ENCODE results near the gene PTCD2.
"Not testable (repeated sequence)": the region's sequence is repeated elsewhere in the genome, so short reads cannot be mapped to it uniquely, and the experiment has no call there.

Gene PTCD2

DNA sequence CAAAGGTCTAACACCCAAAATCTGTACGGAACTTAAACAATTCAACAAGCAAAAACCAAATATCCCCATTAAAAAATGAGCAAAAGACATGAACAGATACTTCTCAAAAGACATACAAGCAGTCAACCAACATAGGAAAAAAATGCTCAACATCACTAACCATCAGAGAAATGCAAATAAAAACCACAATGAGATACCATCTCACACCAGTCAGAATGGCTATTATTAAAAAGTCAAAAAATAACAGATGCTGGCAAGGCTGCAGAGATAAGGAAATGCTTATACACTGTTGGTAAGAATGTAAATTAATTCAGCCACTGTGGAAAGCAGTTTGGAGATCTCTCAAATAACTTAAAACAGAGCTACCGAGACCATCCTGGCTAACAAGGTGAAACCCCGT lies 22.0 kb upstream of the PTCD2 start:
- not testable (repeated sequence) for DNase-seq

DNA sequence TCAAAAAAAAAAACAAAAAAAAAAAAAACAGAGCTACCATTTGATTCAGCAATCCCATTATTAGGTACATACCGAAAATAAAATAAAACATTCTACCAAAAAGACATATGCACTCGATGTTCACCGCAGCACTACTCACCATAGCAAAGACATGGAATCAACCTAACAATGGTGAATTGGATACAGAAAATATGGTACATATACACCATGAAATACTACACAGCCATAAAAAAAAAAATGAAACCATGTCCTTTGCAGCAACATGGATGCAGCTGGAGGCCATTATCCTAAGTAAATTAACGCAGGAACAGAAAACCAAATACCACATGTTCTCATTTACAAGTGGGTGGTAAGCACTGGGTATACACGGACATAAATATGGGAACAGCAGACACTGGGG lies 21.5 kb upstream of the PTCD2 start:
- DNase-seq, result no peak

DNA sequence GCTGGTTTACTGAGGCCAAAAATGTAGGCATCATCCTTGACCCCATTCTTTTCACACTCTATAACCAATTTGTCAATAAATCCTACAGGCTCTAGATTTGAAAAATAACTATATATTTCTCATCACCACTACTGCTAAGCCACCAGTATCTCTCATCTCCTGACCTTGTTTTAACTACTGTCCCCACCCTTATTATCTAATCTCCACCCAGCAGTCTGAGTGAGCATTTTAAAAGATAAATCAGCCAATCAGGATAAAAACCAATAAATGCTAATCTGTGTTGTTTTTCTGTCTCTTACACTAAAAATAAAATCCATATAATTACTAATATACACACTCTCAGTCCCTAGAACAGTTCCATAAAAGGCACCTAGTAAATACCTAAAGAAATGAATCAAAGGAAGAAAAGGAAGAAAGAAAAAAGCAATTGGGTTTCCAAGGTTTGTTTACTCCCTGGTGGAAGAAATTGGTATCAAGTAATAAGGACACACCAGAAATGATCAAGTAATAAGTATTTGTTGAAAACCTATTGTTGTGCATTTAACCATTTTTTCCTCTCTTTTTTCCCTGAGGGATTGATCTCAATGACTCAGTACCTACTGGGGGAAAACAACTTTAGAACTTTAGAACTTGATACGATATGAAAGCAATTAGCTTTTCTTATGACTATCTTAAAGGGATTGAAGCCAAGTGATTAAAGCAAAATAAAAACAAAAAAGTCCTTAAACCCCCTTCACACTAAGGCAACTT lies 19.4 kb upstream of the PTCD2 start:
- DNase-seq, result no peak

DNA sequence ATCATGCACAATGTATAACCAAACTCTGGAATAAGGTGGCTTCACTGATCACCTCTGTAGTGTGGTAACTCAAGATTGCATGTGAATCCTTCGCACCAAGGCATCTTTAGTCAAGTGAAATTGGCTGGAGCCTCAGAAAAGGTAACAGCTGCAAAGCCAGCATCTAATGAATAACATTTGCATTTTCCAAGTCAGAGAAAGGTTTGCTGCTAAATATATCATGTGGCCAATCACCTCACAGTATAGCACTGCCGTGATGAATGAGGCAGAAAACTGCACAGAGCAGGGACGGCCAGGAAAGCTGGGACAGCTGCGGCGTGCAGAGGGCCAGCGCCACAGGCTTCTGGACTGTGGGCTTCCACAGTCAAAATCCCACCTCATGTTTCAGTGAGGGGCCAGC lies 18.6 kb upstream of the PTCD2 start:
- no peak for DNase-seq

DNA sequence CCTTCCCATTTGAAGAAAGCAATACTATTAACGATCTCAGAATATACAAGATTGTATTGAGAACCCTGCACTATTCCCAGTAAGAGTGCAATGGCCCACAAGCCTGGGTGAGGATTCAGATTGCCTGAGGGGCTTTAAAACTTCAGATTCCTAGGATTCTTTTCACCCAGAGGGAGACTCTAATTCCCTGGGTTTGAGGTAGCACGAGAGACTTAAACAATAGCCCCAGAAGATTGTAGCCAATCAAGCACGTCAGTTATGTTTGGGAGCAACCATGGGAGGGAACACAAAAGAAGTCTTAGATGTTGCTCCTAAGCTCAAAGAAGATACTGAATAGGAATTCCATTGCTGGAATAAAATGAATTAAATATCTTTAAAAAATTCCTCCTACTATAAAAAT lies 18.0 kb upstream of the PTCD2 start:
- no peak for DNase-seq

DNA sequence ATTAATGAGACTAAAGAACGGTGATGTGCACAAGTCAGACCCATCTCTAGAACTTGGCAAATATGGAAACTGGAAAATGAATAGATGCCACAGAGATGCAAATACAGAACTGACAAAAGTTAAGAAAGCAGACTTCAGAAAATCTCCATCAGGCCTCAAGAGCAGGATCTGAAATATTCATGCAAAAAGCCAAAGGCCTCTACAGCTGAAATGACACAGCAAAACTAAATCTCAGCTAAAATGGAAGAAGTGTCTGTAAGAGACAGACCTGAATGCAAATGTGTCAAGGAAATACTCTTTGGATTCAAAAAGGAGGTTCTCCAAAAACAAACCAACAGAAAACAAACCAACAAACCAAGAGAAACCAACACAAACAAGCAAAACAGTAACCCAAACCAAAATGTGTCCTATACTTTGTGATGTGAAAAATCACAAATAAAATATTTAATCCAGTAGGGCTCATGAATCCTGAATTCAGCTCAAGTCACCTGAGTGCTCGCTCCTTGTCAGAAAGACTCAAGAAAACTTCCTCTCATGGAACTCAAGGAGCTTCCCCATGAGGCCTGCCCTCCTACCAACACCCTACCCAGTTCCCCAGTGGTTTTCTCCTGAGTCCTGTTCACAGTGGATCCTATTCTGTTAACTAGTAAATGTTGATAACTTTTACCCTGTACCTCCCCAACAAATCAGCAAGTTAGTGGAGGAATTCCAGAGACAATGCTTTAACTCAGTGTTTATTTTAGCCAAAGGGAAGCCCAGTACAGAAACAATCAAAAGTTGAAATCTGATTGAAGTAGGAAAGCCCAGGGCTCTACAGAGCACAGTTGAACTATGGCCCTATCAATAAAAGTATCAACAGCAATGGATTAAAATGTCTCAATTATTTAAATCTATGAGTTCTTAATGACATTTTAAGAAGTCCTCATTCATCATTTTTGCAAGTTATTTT lies 14.7 kb upstream of the PTCD2 start:
- no peak for DNase-seq

DNA sequence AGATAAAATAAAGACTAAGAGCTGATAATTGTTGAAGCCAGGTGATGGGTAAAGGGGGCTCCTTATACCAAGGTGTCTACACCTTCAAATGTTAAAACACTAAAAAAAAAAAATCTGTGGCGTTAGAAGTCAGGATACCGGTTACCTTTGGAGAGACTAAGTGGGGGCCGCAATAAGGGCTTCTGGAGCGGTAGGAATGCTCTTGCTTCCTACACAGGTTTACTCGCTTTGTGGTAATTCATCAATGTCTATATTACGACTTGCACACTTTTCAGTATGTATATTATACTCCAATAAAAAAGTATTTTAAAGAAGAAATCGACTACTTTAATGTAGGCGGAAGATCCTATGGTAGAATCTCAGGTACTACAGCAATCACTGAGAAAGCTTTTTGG lies 12.6 kb upstream of the PTCD2 start:
- no peak for DNase-seq

DNA sequence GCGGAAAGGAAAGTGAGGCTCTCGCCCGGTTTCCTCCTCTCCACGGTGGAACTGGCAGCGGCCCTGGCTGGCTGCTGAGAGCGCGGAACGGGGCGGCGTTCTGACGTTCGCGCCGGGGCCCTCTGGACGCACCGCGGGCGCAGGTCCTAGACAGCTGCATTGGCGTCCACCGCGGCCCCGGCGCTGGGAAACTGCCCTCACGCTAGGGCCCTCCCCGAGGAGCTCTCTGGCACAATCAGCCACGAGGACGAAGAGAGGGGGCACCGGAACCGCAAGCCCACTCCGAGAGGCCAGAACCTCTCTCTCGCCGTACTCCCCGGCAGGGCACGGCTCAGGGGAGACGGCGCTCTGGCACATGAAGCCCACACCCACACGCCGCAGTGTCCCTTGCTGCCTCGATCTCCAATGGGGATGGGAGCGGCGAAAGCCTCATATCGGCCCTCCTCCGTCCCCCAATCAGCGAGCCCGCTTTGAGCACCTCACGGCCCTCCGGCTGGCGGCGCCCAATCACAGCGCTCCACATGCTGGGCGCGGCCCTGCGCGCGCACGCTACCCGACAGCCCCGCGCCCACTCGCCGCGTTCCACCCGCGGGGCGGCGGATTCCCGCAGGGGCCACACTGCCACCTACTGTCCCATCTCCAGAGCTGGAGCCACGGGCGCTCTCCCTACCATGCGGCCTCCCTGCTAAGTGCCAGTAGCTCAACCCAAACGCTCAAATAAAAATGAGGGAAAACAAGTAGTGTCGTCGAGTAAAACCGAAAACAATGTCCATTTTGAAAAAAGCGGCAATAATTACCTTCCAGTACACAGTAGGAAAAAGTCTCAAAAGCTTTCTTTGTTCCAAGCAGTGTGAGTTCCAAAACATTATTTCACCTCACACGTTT lies 12.0 kb upstream of the PTCD2 start:
- DNase-seq, result peak; percentile 98

DNA sequence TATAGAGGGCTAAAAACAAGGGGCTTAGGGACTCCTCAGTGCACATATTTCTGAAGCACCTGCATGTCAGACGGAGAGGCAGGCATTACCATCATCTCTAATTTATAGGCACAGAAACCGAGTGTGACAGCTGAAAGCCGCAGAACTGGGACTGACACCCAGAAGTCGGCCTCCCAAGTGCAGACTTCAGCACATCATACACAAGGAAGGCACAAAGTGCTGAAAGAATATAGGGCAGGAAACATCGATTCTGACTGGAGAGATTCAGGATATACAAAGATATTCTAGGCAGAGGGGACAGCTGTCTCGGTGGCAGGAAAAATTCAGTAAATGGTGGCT lies 11.4 kb upstream of the PTCD2 start:
- DNase-seq, result no peak

DNA sequence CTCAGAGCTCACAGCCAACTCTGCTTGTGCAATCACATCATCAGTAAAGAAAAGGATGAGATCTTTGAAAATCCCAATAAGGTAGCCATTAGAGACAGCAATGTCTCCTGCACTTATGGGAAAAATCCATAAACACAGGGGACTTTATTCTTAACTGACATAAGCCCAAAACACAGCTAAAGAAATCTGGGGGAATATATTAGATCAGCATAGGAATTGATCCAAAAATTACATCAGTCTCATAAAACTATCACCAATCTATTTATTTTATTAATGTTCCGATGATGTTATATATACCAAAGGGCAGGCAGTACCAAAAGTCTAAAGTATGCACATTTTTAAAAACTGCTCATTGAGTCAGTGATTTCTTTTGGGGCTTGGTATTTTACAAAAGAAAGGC lies 7.0 kb upstream of the PTCD2 start:
- no peak for DNase-seq

DNA sequence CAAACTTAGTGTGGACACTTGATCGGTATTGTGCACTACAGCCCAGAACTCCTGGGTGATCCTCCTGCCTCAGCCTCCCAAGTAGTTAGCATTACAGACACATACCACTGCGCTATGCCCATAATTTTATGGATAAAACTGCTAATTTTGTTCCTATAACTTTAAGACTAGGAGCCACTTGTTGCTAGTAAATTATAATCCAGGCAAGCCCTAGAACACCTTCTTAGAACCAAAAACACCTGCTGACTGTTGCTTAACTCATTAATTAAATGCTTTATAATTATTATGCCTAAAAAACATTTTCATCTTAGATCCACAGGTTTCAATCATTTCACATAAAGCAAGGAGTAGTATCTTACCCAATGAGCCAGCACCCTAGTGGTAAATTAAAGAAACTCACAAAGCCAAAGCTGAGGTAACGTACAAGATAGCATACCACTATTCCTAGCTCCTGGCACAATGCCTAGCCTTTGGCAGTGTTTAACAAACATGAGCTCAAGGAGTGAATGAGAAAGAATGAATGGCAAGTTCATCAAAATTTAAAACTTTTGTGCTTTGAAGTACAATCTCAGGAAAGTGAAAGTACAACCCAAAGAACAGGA lies 5.5 kb upstream of the PTCD2 start:
- DNase-seq, result no peak

DNA sequence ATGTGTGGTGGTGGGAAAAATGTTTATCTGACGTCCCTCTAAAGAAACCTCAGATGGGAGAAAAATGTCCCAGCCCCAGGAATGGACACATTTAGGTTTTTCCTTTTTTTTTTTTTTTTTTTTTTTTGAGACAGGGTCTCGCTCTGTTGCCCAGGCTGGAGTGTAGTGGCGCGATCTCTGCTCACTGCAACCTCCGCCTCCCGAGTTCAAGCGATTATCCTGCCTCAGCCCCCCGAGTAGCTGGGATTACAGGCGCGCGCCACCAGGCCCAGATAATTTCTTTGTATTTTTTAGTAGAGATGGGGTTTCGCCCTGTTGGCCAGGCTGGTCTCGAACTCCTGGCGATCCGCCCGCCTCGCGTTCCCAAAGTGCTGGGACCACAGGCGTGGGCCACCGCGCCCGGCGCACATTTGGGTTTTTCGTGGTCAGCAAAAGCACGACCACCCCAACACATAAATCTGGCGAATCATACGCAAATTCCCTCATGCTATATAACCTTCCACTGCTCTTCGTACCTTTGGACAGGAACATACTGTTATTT lies 668 bp upstream of the PTCD2 start:
- DNase-seq, result not testable (repeated sequence)

DNA sequence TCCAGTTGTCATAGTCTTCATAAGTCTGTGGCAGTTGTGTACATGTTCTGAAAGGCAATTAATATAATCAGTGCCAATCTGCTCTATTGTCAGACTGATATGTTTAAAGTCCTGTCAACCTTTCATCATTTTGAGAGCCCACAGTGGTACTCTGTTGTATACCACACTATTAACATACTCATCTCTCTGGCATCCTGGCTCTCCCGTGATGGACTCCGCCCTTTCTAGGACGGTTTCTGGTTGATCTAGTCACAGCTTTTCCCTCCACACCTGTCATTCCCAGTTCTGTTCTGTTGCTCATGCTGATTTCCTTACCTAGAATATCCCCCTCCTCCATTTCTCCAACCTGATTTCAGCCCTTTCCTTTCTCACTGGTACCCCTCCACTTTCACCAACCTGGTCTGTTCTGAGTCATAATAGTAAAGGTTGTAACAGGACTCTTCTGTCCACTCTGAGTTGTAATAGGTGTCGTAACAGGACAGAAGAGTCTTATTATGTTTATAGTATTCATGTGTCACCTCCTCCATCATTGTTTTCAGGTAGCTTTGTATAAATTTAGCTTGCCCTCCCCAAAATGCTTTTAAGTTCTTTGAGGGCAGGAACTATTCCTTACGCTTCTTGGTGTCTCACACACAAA lies 4.1 kb downstream of the PTCD2 start:
- DNase-seq, result no peak

DNA sequence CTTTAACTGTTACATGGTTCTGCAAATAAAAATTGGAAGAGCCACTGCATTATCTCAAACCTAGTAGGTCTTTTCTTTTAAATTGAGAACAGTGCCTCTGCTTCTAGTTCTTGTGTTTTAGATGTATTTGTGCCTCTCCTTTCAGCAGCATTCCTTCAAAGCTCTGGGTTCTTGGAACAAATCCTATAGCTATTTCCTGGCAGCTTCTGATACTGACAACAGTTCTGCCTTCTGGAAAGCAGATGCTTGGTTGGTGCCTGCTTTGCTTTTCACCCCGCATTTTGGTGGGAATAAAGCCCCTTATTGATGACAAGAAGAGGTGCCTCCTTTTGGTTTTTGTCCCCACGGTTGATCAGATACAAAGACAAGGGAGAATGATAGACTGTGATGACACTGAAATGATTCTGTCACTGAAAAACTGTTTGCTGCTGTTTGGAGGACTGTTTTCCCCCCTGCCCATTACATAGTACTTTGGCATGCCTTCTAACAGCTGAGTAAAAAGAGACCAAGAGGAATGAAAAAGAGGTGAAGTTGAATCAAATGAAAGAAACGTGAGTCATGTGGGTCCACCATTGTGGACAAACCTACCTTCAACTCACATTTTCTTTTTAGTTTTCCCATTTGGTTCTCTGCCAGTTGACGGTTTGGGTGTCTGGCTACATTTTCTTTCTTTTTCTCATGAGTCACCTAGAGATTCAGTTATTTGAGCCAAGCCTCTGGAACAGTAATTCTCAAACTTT lies 5.6 kb downstream of the PTCD2 start:
- DNase-seq, result no peak

DNA sequence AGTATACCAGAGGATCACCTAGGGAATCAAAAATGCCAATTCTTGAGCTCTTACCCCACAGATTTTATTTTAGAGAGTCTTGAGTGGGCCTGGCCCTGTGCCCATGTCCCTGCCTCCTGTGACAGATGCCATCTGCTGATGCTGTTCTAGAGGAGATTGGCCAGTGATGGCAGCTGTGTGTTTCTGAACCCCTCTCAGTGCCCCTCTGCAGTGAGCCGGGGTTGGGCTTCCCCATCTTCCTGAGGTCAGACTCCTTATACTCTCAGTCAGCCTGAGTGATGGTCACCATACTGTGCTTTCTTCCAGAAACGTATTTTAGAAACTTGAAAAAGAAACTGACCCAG lies 6.1 kb downstream of the PTCD2 start:
- DNase-seq, result no peak

DNA sequence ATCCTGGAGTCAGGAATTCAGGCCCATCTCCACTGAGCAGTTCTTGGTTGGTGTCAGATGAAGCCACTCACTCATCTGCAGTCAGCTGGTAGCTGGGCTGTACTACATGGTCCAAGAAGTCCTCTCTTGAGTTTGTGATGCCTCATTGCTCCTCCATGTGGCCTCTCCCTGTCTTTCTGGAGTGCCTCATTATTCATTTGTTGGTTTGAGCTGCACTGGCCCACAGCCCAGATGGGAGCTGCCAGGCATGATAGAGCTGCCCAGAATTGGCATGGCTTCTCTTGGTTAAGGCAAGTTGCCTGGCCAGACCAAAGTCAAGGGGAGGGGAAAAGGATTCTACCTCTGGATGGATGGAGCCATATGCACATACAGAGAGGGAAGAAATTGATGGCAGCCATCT lies 8.0 kb downstream of the PTCD2 start:
- no peak for DNase-seq

DNA sequence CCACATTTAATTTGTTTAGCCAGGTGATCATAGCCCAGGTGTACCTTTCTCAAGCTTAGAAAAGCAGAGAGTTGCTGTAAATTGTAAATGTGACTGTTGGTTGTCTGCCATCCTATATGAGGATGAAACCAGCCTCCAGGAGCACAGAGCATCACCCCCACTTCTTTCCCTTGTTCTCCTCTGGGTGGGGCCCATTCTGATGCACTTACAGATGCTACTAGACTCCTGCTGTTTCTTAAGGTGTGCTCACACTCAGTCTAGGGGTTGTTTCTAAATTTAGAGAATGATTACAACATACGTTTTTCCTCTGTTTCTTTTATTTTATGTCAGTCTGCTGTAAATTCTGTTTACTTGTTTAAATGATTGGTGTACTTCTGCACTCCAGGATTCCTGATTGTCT lies 10.5 kb downstream of the PTCD2 start:
- DNase-seq, result no peak

DNA sequence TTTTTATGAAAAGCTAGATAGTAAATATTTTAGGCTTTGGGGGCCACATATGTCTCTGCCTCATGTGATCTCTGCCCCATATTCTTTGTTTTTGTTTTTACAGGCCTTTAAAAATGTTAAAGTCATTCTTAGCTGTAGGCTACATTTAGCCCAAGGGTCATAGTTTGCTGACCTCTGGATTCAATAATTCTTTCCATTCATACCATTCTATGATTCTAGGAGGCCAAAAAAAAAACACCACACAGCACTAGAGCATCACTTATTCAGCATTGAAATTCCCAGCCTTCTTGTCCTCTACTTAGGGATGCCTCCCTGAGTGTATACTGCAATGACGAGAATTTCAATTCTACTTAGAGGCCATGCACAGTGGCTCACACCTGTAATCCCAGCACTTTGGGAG lies 17.0 kb downstream of the PTCD2 start:
- DNase-seq, result no peak

DNA sequence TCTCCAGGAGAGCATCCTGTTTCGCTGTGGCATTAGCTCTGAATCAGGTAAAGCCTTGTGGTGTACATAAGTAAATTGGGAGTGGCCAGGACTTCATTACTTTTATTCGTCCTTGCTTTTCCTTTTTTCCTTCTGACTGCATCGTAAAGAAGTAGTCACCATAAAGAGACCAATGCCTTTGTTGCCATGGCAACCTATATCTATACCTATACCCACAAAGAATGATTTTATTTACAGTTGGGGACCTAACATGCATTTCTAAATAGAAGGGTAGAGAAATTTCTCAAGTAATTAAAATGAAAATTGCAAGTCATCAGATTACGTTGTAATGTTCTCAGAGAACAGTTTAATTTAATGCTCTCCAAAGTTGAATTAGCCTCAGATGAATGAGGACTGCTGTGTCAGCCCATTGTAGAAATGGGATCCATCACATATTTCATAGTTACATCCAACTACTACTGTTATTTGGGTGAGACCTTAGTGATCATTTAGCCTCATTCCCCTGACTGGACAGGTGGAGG lies 18.6 kb downstream of the PTCD2 start:
- no peak for DNase-seq

DNA sequence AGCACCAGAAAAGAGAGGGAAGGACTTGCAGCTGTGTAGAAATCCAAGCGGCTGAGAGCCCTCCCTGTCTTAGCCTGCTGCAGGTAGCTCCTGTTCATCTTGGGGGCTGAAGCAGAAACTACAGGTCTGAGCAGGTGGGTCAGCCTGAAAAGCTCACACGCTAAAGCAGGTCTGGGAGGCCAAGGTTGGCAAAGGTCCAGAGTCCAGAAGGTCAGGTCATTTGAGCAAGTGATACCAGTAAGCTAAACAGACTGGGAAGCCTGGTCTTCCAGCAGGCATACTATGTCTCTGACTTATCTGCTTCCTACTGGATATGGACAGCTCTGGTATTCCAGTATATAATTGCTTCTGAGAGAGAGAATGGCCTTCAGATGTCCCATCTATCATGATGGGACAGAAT lies 26.2 kb downstream of the PTCD2 start:
- no peak for DNase-seq

DNA sequence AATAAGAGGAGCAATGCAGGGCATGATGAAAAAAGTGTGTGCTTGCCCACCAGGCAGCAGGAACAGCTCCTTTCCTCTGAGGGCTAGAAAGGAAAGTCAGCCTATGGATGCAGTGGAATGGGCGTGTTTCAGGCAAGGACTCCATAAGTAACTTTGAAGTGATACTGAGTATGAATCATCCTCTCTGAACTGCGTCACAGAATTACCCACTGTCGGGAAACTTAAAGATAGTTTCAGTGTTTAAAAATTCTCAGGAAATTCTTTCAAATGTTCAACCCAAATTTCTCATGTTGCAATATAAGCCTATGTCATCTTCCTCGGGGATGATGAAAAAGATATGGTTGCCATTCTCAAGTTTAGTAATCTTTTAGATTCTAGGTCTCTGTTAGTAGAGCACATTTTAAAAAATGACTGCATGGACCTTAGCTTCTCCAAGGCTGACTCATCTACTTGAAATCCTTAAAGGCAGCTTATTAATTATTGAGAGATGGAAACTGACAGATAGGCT lies 27.7 kb downstream of the PTCD2 start:
- DNase-seq, result no peak
